Hepatocyte (in vitro differentiated cells): ENCODE results near the gene PWP2.

Experiments used
- EZH2 ChIP-seq: fragments of 200-600 bp; sonication (generic); IDR thresholded peaks from 2 replicates; pipeline ENCODE4 v1.6.1; 2016; ENCODE audit warnings: antibody characterized with exemption, mild to moderate bottlenecking, borderline replicate concordance
- EZH2phosphoT487 ChIP-seq: fragments of 200-600 bp; sonication (generic); IDR thresholded peaks from one replicate; pipeline ENCODE4 v1.6.1; 2018; ENCODE audit warnings: antibody characterized with exemption, mild to moderate bottlenecking, low read depth, moderate library complexity; ENCODE audit not compliant: unreplicated experiment, severe bottlenecking
- TF ChIP-seq, protein P1 (sequence below): fragments of 200-600 bp; sonication (generic); IDR thresholded peaks from 2 replicates; pipeline ENCODE4 v1.5.1; 2016; ENCODE audit warnings: antibody characterized with exemption, mild to moderate bottlenecking; ENCODE audit not compliant: poor library complexity

DNA sequence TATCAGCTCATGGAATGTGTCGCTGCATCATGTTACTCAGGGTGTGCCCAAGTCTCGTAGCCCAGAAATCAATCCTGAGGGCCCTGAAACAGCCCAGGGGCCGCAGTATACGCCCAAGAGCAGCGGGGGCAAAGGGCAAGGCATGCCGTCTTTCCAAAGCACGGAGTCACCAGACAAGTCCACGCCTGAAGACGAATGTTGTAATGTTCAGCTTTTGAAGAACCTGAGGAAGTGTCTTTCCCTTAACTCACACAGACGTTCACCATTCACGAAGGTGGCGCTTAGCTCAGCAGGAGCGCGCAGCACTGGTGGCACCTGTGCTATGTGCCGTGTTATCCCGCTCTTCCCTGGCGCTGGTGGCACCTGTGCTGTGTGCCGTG is 18.8 kb upstream of the PWP2 start:
- TF ChIP-seq, protein P1, sequence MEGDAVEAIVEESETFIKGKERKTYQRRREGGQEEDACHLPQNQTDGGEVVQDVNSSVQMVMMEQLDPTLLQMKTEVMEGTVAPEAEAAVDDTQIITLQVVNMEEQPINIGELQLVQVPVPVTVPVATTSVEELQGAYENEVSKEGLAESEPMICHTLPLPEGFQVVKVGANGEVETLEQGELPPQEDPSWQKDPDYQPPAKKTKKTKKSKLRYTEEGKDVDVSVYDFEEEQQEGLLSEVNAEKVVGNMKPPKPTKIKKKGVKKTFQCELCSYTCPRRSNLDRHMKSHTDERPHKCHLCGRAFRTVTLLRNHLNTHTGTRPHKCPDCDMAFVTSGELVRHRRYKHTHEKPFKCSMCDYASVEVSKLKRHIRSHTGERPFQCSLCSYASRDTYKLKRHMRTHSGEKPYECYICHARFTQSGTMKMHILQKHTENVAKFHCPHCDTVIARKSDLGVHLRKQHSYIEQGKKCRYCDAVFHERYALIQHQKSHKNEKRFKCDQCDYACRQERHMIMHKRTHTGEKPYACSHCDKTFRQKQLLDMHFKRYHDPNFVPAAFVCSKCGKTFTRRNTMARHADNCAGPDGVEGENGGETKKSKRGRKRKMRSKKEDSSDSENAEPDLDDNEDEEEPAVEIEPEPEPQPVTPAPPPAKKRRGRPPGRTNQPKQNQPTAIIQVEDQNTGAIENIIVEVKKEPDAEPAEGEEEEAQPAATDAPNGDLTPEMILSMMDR: no peak
- TF ChIP-seq EZH2 (no peak), EZH2phosphoT487 (no peak)
